SK-N-SH (cell line): ENCODE measurements around the gene ZNF562. TPM values are rescaled to one million over a fixed set of nuclear protein-coding genes. Genes with fewer than 3 reads are reported as not detected.

Experiments used
- CTCF ChIA-PET: fragments of 300-600, 350-600 bp; formaldehyde crosslinking; extraction: SDS; loops from one replicate; lab custom pipeline; 2021; lab: Yijun Ruan, JAX
- POLR2A ChIA-PET: fragments of 350-600 bp; sonication (Branson Sonifier 250); formaldehyde crosslinking; extraction: SDS; loops from one replicate; lab custom pipeline; 2020; ENCODE audit warnings: antibody characterized with exemption, inconsistent platforms; lab: Yijun Ruan, JAX
- DNase-seq: peaks from one replicate; pipeline ENCODE4 v3.0.0; 2012
- H2AFZ ChIP-seq: fragments of 200-600 bp; sonication (generic); 2 replicates; pipeline ENCODE4 v1.8.1; 2016; ENCODE audit warnings: antibody characterized with exemption, mild to moderate bottlenecking, low read depth
- H3F3A ChIP-seq: fragments of 200-600 bp; sonication (generic); replicated peaks from 2 replicates; pipeline ENCODE3; 2016; ENCODE audit warnings: antibody characterized with exemption, mild to moderate bottlenecking; ENCODE audit not compliant: insufficient read depth
- H3K27ac ChIP-seq, 2 experiments: fragments of 200-500 bp in 1 of 2; fragments of 200-600 bp in 1 of 2; sonication (Bioruptor generic) in 1 of 2; sonication (generic), shearing (Covaris generic) in 1 of 2; 2 replicates each; pipeline versions ENCODE4 v1.5.1 to v1.6.1; 2014 to 2016; ENCODE audit warnings: low read depth in 2 of 2, inconsistent platforms in 1 of 2, low read length in 1 of 2, mild to moderate bottlenecking in 1 of 2, mixed read lengths in 1 of 2
- H3K27me3 ChIP-seq: fragments of 200-600 bp; sonication (generic), shearing (Covaris generic); 2 replicates; pipeline ENCODE4 v1.6.1; 2016; ENCODE audit warnings: mixed run types; ENCODE audit not compliant: insufficient read depth
- H3K36me3 ChIP-seq, 2 experiments: fragments of 200-500 bp in 1 of 2; fragments of 200-600 bp in 1 of 2; sonication (Bioruptor generic) in 1 of 2; sonication (generic) in 1 of 2; replicated peaks in 1 of 2; 2 replicates each; pipeline versions ENCODE3 to v1.5.1; 2014 to 2016; ENCODE audit warnings: low read length in 1 of 2, mild to moderate bottlenecking in 1 of 2; ENCODE audit not compliant: insufficient read depth in 2 of 2, control insufficient read depth in 1 of 2
- H3K4me1 ChIP-seq, 2 experiments: fragments of 200-500 bp in 1 of 2; fragments of 200-600 bp in 1 of 2; sonication (Bioruptor generic) in 1 of 2; sonication (generic), shearing (Covaris generic) in 1 of 2; 2 replicates each; pipeline versions ENCODE4 v1.5.1 to v1.6.1; 2014 to 2016; ENCODE audit warnings: low read depth in 1 of 2, low read length in 1 of 2, mixed run types in 1 of 2; ENCODE audit not compliant: insufficient read depth in 2 of 2, control insufficient read depth in 1 of 2
- H3K4me2 ChIP-seq: fragments of 200-600 bp; sonication (generic), shearing (Covaris generic); 2 replicates; pipeline ENCODE4 v1.6.1; 2017; ENCODE audit warnings: mixed run types
- H3K4me3 ChIP-seq, 2 experiments: fragments of 200-500 bp in 1 of 2; fragments of 200-600 bp in 1 of 2; sonication (Bioruptor generic) in 1 of 2; sonication (generic), shearing (Covaris generic) in 1 of 2; 2 replicates each; pipeline versions ENCODE4 v1.5.1 to v1.8.1; 2014 to 2016; ENCODE audit warnings: low read depth in 2 of 2, inconsistent platforms in 1 of 2, low read length in 1 of 2, mild to moderate bottlenecking in 1 of 2, mixed read lengths in 1 of 2, moderate library complexity in 1 of 2
- H3K79me2 ChIP-seq: fragments of 200-600 bp; sonication (generic); 2 replicates; pipeline ENCODE4 v1.8.1; 2017; ENCODE audit warnings: mild to moderate bottlenecking; ENCODE audit not compliant: insufficient read depth
- H3K9ac ChIP-seq: fragments of 200-600 bp; sonication (generic); 2 replicates; pipeline ENCODE4 v1.6.1; 2017; ENCODE audit warnings: mixed run types
- H3K9me2 ChIP-seq: fragments of 200-600 bp; sonication (generic); 2 replicates; pipeline ENCODE4 v1.6.1; 2017; ENCODE audit warnings: mixed run types
- H3K9me3 ChIP-seq: fragments of 200-600 bp; sonication (generic); 2 replicates; pipeline ENCODE4 v1.6.1; 2017; ENCODE audit warnings: mixed run types, mild to moderate bottlenecking, moderate library complexity
- H4K20me1 ChIP-seq: fragments of 200-600 bp; sonication (generic); 2 replicates; pipeline ENCODE4 v1.6.1; 2017; ENCODE audit warnings: mild to moderate bottlenecking, mixed run types; ENCODE audit not compliant: insufficient read depth
- CHD2 ChIP-seq: fragments of 150-350 bp; IDR thresholded peaks from 2 replicates; pipeline ENCODE4 v1.6.1; 2018; ENCODE audit warnings: low read length; ENCODE audit not compliant: partially characterized antibody
- ELF1 ChIP-seq: IDR thresholded peaks from 2 replicates; pipeline ENCODE4 v1.4.0; 2012
- EZH2phosphoT487 ChIP-seq: fragments of 200-600 bp; sonication (generic); IDR thresholded peaks from 2 replicates; pipeline ENCODE4 v1.6.1; 2017; ENCODE audit warnings: low read depth, mixed run types, mild to moderate bottlenecking, antibody characterized with exemption, moderate library complexity, borderline replicate concordance
- FOSL2 ChIP-seq: IDR thresholded peaks from 2 replicates; pipeline ENCODE4 v1.4.0; 2012; ENCODE audit warnings: low read depth, mild to moderate bottlenecking, moderate library complexity, borderline replicate concordance
- FOXM1 ChIP-seq: IDR thresholded peaks from 2 replicates; pipeline ENCODE4 v1.4.0; 2012; ENCODE audit warnings: low read depth, mild to moderate bottlenecking
- GABPA ChIP-seq: IDR thresholded peaks from 2 replicates; pipeline ENCODE4 v1.4.0; 2012; ENCODE audit warnings: low read depth, mild to moderate bottlenecking
- JUND ChIP-seq: IDR thresholded peaks from 2 replicates; pipeline ENCODE4 v1.4.0; 2012
- MEF2A ChIP-seq: IDR thresholded peaks from 2 replicates; pipeline ENCODE4 v1.4.0; 2012; ENCODE audit warnings: low read depth, borderline replicate concordance
- MXI1 ChIP-seq: IDR thresholded peaks from 2 replicates; pipeline ENCODE4 v1.6.1; 2012; ENCODE audit warnings: mild to moderate bottlenecking, low read depth, low read length, improper control_type of control experiment
- NFIC ChIP-seq: IDR thresholded peaks from 2 replicates; pipeline ENCODE4 v1.4.0; 2012; ENCODE audit warnings: borderline replicate concordance
- NRF1 ChIP-seq: IDR thresholded peaks from 2 replicates; pipeline ENCODE4 v1.6.1; 2012; ENCODE audit warnings: low read depth, mild to moderate bottlenecking, low read length
- POLR2AphosphoS5 ChIP-seq: IDR thresholded peaks from 2 replicates; pipeline ENCODE4 v1.6.1; 2012; ENCODE audit warnings: low read depth, low read length
- RAD21 ChIP-seq: IDR thresholded peaks from 2 replicates; pipeline ENCODE4 v1.6.1; 2012; ENCODE audit warnings: mild to moderate bottlenecking, low read length
- SIN3A ChIP-seq: IDR thresholded peaks from 2 replicates; pipeline ENCODE4 v1.6.1; 2012; ENCODE audit warnings: low read depth, mild to moderate bottlenecking, low read length, moderate library complexity, borderline replicate concordance
- WGBS: methylation state at CpG from one replicate; pipeline ENCODE4 v1.1.6; 2017; ENCODE audit warnings: low lambda C conversion rate; 5-methylcytosine and 5-hydroxymethylcytosine counted together
- polyA plus RNA-seq, 3 experiments: library from polyadenylated mRNA; depleted of rRNA; stranded (reverse); fragments of >200 nt; gene quantifications; 2 replicates each; pipeline ENCODE4 v1.2.3, GENCODE V29; 2012
- TF ChIP-seq, protein P1 (sequence below): IDR thresholded peaks from 2 replicates; pipeline ENCODE4 v1.4.0; 2012; ENCODE audit warnings: low read depth
- TF ChIP-seq, protein P2 (sequence below): IDR thresholded peaks from 2 replicates; pipeline ENCODE4 v1.4.0; 2012; ENCODE audit warnings: low read depth, borderline replicate concordance
- TF ChIP-seq, protein P3 (sequence below): IDR thresholded peaks from 2 replicates; pipeline ENCODE4; 2012
- TF ChIP-seq, protein P4 (sequence below): IDR thresholded peaks from 2 replicates; pipeline ENCODE4 v1.6.1; 2012; ENCODE audit warnings: mild to moderate bottlenecking, low read depth, low read length, moderate library complexity
- TF ChIP-seq, protein P5 (sequence below): fragments of 200-600 bp; sonication (generic); IDR thresholded peaks from 2 replicates; pipeline ENCODE4 v1.6.1; 2017; ENCODE audit warnings: antibody characterized with exemption, mild to moderate bottlenecking, moderate library complexity
- TF ChIP-seq, protein P6 (sequence below): IDR thresholded peaks from 2 replicates; pipeline ENCODE4 v1.4.0; 2012; ENCODE audit warnings: low read depth, borderline replicate concordance

The ZNF562 gene
- polyA plus RNA-seq, 1 of the 3 experiments (the other 2 are of a cell fraction): 3.1 TPM

DNA sequence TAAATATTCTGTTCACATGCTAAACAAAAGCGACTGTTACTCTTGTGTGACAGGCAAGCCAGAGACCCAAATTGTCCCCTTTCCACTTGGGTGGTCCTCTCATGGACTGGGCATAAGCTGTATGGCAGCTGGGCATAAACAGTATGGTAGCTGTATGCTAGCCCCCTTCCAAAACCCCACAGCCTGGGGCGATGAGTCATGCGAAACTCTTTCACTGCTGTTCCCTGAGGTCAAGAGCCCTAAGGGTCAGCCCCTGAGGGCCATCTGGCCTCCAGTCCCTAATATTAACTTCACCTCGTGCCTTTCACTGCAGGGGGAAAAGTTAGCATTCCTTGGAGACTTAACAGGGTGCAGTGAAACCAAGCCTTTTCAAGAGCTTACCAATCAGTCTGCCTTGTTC lies 45.6 kb upstream of the ZNF562 start:
- TF ChIP-seq, protein P1, sequence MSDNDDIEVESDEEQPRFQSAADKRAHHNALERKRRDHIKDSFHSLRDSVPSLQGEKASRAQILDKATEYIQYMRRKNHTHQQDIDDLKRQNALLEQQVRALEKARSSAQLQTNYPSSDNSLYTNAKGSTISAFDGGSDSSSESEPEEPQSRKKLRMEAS: no peak
- TF ChIP-seq ELF1 (no peak), GABPA (no peak), EZH2phosphoT487 (no peak), NFIC (no peak), CHD2 (no peak), FOXM1 (no peak), JUND (no peak), NRF1 (no peak), FOSL2 (no peak), MXI1 (no peak), MEF2A (no peak), RAD21 (no peak), POLR2AphosphoS5 (no peak), SIN3A (no peak)
- TF ChIP-seq, protein P2, sequence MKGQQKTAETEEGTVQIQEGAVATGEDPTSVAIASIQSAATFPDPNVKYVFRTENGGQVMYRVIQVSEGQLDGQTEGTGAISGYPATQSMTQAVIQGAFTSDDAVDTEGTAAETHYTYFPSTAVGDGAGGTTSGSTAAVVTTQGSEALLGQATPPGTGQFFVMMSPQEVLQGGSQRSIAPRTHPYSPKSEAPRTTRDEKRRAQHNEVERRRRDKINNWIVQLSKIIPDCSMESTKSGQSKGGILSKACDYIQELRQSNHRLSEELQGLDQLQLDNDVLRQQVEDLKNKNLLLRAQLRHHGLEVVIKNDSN: no peak
- TF ChIP-seq, protein P3, sequence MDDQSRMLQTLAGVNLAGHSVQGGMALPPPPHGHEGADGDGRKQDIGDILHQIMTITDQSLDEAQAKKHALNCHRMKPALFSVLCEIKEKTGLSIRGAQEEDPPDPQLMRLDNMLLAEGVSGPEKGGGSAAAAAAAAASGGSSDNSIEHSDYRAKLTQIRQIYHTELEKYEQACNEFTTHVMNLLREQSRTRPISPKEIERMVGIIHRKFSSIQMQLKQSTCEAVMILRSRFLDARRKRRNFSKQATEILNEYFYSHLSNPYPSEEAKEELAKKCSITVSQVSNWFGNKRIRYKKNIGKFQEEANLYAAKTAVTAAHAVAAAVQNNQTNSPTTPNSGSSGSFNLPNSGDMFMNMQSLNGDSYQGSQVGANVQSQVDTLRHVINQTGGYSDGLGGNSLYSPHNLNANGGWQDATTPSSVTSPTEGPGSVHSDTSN: no peak
- TF ChIP-seq, protein P4, sequence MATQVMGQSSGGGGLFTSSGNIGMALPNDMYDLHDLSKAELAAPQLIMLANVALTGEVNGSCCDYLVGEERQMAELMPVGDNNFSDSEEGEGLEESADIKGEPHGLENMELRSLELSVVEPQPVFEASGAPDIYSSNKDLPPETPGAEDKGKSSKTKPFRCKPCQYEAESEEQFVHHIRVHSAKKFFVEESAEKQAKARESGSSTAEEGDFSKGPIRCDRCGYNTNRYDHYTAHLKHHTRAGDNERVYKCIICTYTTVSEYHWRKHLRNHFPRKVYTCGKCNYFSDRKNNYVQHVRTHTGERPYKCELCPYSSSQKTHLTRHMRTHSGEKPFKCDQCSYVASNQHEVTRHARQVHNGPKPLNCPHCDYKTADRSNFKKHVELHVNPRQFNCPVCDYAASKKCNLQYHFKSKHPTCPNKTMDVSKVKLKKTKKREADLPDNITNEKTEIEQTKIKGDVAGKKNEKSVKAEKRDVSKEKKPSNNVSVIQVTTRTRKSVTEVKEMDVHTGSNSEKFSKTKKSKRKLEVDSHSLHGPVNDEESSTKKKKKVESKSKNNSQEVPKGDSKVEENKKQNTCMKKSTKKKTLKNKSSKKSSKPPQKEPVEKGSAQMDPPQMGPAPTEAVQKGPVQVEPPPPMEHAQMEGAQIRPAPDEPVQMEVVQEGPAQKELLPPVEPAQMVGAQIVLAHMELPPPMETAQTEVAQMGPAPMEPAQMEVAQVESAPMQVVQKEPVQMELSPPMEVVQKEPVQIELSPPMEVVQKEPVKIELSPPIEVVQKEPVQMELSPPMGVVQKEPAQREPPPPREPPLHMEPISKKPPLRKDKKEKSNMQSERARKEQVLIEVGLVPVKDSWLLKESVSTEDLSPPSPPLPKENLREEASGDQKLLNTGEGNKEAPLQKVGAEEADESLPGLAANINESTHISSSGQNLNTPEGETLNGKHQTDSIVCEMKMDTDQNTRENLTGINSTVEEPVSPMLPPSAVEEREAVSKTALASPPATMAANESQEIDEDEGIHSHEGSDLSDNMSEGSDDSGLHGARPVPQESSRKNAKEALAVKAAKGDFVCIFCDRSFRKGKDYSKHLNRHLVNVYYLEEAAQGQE: no peak
- TF ChIP-seq, protein P5, sequence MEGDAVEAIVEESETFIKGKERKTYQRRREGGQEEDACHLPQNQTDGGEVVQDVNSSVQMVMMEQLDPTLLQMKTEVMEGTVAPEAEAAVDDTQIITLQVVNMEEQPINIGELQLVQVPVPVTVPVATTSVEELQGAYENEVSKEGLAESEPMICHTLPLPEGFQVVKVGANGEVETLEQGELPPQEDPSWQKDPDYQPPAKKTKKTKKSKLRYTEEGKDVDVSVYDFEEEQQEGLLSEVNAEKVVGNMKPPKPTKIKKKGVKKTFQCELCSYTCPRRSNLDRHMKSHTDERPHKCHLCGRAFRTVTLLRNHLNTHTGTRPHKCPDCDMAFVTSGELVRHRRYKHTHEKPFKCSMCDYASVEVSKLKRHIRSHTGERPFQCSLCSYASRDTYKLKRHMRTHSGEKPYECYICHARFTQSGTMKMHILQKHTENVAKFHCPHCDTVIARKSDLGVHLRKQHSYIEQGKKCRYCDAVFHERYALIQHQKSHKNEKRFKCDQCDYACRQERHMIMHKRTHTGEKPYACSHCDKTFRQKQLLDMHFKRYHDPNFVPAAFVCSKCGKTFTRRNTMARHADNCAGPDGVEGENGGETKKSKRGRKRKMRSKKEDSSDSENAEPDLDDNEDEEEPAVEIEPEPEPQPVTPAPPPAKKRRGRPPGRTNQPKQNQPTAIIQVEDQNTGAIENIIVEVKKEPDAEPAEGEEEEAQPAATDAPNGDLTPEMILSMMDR: no peak
- TF ChIP-seq, protein P6, sequence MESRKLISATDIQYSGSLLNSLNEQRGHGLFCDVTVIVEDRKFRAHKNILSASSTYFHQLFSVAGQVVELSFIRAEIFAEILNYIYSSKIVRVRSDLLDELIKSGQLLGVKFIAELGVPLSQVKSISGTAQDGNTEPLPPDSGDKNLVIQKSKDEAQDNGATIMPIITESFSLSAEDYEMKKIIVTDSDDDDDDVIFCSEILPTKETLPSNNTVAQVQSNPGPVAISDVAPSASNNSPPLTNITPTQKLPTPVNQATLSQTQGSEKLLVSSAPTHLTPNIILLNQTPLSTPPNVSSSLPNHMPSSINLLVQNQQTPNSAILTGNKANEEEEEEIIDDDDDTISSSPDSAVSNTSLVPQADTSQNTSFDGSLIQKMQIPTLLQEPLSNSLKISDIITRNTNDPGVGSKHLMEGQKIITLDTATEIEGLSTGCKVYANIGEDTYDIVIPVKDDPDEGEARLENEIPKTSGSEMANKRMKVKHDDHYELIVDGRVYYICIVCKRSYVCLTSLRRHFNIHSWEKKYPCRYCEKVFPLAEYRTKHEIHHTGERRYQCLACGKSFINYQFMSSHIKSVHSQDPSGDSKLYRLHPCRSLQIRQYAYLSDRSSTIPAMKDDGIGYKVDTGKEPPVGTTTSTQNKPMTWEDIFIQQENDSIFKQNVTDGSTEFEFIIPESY: no peak
- TF ChIP-seq, all 33 proteins: peak for 0
- Histone ChIP-seq H3K4me3 (no peak overlapping the region), H3K79me2 (no peaks in the 10 kb centered on the region), H3K9ac (no peak overlapping the region), H3K4me1 (no peaks in the 10 kb centered on the region; a peak in 2 of 4 replicates), H3K4me2 (no peak overlapping the region), H3K9me2 (no peaks in the 10 kb centered on the region), H3K9me3 (no peaks in the 10 kb centered on the region), H3K27me3 (no peaks in the 10 kb centered on the region), H3K27ac (no peak overlapping the region), H3K36me3 (no peaks in the 10 kb centered on the region), H2AFZ (no peak overlapping the region), H3F3A (no peaks in the 10 kb centered on the region), H4K20me1 (no peaks in the 10 kb centered on the region)
- ChIA-PET POLR2A (no interaction called here), CTCF (no interaction called here)
- DNase-seq: no peak
- 27% methylated on average over 4 of the region's 4 CpGs for WGBS
